K562 (cell line): ENCODE measurements around the gene RPS8. TPM values are rescaled to one million over a fixed set of nuclear protein-coding genes. Genes with fewer than 3 reads are reported as not detected.

Source experiments
- ATAC-seq: fragments of 200-7000 bp; cut with Tn5 transposase; 3 replicates; pipeline ENCODE4 v1.9.1; 2020; ENCODE audit warnings: moderate library complexity
- BruUV-seq: library from RNA; stranded (reverse); fragments of 400-500 nt; replicated peaks from 2 replicates; lab custom pipeline; 2021; lab: Mats Ljungman, UMichigan
- CTCF ChIA-PET: fragments of 300-600 bp; formaldehyde crosslinking; extraction: SDS; loops from one replicate; lab custom pipeline; 2021; ENCODE audit warnings: low intra/inter-chr PET ratio; lab: Yijun Ruan, JAX
- POLR2A ChIA-PET: fragments of 300-600, 350-650 bp; sonication (Branson Sonifier 250); formaldehyde crosslinking; extraction: SDS; loops from one replicate; lab custom pipeline; 2021; ENCODE audit warnings: antibody characterized with exemption, inconsistent platforms; lab: Yijun Ruan, JAX
- DNase-seq, 4 experiments: peaks; one replicate each; pipeline versions ENCODE4 v3.0.0 to v3.0.0-alpha.2; 2011 to 2018; ENCODE audit warnings: low spot score in 3 of 4, mixed read lengths in 3 of 4; ENCODE audit errors: extremely low read depth in 1 of 4
- FAIRE-seq: peaks from 2 replicates; lab custom pipeline; 2011; peaks lifted over from hg19 to GRCh38; lab: Jason Lieb, UNC
- H2AFZ ChIP-seq: 2 replicates; pipeline ENCODE4 v1.6.0; 2011; ENCODE audit warnings: low read depth, low read length, control low read depth, inconsistent platforms
- H3K27ac ChIP-seq: fragments of 200-600 bp; 3 replicates; pipeline ENCODE4 v1.8.0; 2011; ENCODE audit warnings: low read depth, mild to moderate bottlenecking, control low read depth, inconsistent platforms, low read length, moderate library complexity, mixed read lengths; ENCODE audit errors: extremely low read depth
- H3K27me3 ChIP-seq, 2 experiments: fragments of 300-600 bp in 1 of 2; 2 replicates in 1 of 2; 3 replicates in 1 of 2; pipeline versions ENCODE4 v1.6.0 to v1.8.0; 2011; ENCODE audit warnings: inconsistent platforms in 2 of 2, low read length in 2 of 2, mild to moderate bottlenecking in 1 of 2, mixed read lengths in 1 of 2, moderate library complexity in 1 of 2; ENCODE audit not compliant: control insufficient read depth in 2 of 2, insufficient read depth in 2 of 2
- H3K36me3 ChIP-seq: fragments of 300-600 bp; 3 replicates; pipeline ENCODE4 v1.8.0; 2011; ENCODE audit warnings: mild to moderate bottlenecking, low read length, inconsistent platforms; ENCODE audit not compliant: control insufficient read depth, insufficient read depth
- H3K4me1 ChIP-seq, 2 experiments: fragments of 200-600 bp in 1 of 2; replicated peaks in 1 of 2; 2 replicates in 1 of 2; 3 replicates in 1 of 2; pipeline versions ENCODE4 v1.5.1 to v1.8.0; 2011; ENCODE audit warnings: inconsistent platforms in 2 of 2, low read length in 2 of 2, mild to moderate bottlenecking in 1 of 2, mixed read lengths in 1 of 2, moderate library complexity in 1 of 2; ENCODE audit not compliant: control insufficient read depth in 2 of 2, insufficient read depth in 2 of 2
- H3K4me2 ChIP-seq: 2 replicates; pipeline ENCODE4 v1.6.1; 2011; ENCODE audit warnings: low read length, control low read depth, inconsistent platforms, mixed read lengths; ENCODE audit not compliant: insufficient read depth
- H3K4me3 ChIP-seq: fragments of 200-600 bp; sonication (generic), shearing (Covaris generic); 2 replicates; pipeline ENCODE4 v1.5.1; 2016; ENCODE audit warnings: control low read depth, inconsistent platforms
- H3K79me2 ChIP-seq: fragments of 200-600 bp; 3 replicates; pipeline ENCODE4 v1.8.0; 2011; ENCODE audit warnings: low read length, inconsistent platforms; ENCODE audit not compliant: control insufficient read depth, insufficient read depth
- H3K9ac ChIP-seq, 2 experiments: 2 replicates each; pipeline versions ENCODE4 v1.6.0 to v1.6.1; 2011; ENCODE audit warnings: low read depth in 2 of 2, low read length in 2 of 2, control low read depth in 1 of 2, inconsistent platforms in 1 of 2, mild to moderate bottlenecking in 1 of 2, mixed read lengths in 1 of 2; ENCODE audit not compliant: insufficient read depth in 1 of 2
- H3K9me1 ChIP-seq: one replicate; pipeline ENCODE4 v1.6.0; 2011; ENCODE audit warnings: inconsistent platforms, mild to moderate bottlenecking, low read length, moderate library complexity; ENCODE audit not compliant: control insufficient read depth, insufficient read depth
- H3K9me3 ChIP-seq: replicated peaks from 2 replicates; pipeline ENCODE4 v1.5.1; 2011; ENCODE audit warnings: low read depth, low read length, inconsistent platforms; ENCODE audit not compliant: control insufficient read depth, insufficient read depth
- H4K20me1 ChIP-seq: replicated peaks from 2 replicates; pipeline ENCODE4 v1.6.1; 2011; ENCODE audit warnings: low read length, inconsistent platforms, mixed read lengths; ENCODE audit not compliant: control insufficient read depth, insufficient read depth
- CTBP1 ChIP-seq: fragments of 450-650 bp; IDR thresholded peaks from 2 replicates; pipeline ENCODE4 v1.6.1; 2016; ENCODE audit warnings: borderline replicate concordance
- EGR1 ChIP-seq: fragments of 450-650 bp; conservative IDR thresholded peaks from 2 replicates; pipeline ENCODE4 v1.6.1; 2017; ENCODE audit warnings: mild to moderate bottlenecking
- MEIS2 ChIP-seq: fragments of 450-650 bp; IDR thresholded peaks from 2 replicates; pipeline ENCODE4 v1.6.1; 2014; ENCODE audit warnings: mild to moderate bottlenecking; ENCODE audit not compliant: partially characterized antibody
- SMARCA4 ChIP-seq: fragments of 450-650 bp; IDR thresholded peaks from 2 replicates; pipeline ENCODE4 v1.6.1; 2016
- SNRNP70 ChIP-seq: fragments of 200-400 bp; formaldehyde crosslinking; optimal IDR thresholded peaks from 2 replicates; pipeline ENCODE3; 2017; ENCODE audit warnings: low read depth, low read length
- ZNF324 ChIP-seq: fragments of 250-450 bp; sonication (Bioruptor Pico); IDR thresholded peaks from 2 replicates; pipeline ENCODE4 v1.4.0; 2020; ENCODE audit warnings: mild to moderate bottlenecking
- WGBS: fragments of 100-300 bp; shearing (Covaris generic); methylation state at CpG from one replicate; pipeline ENCODE4 v1.1.6; 2016; ENCODE audit warnings: low coverage, mixed read lengths; ENCODE audit not compliant: insufficient coverage; ENCODE audit errors: missing lambda C conversion rate; 5-methylcytosine and 5-hydroxymethylcytosine counted together
- in situ Hi-C: fragments of 300-500 bp; cut with MboI; formaldehyde crosslinking; loops from 4 replicates; pipeline ENCODE4 v1.15.0; 2018; ENCODE audit warnings: inconsistent platforms, mixed read lengths
- intact Hi-C: fragments of 100-400 bp; cut with micrococcal nuclease; formaldehyde crosslinking; loops from 2 replicates; pipeline ENCODE4 v1.14.2; 2022
- polyA plus RNA-seq, 8 experiments: library from polyadenylated mRNA; depleted of rRNA in 4 of 8; stranded (reverse) in 5 of 8; unstranded in 3 of 8; fragments of >200 nt; fragmentation: Nextera tagmentation in 2 of 8; fragmentation: Illumina TruSeq in 1 of 8; extraction: Ambion mirVana in 2 of 8; extraction: Trizol in 1 of 8; gene quantifications; 2 replicates each; pipeline versions ENCODE4 v1.2.1 to v1.2.3, GENCODE V29; 2011 to 2014; ENCODE audit warnings: inconsistent platforms in 1 of 8, missing spikeins in 1 of 8
- total RNA-seq, 7 experiments: library from RNA; depleted of rRNA in 6 of 7; stranded (reverse); fragments of >200 nt in 6 of 7; fragmentation: Illumina TruSeq in 2 of 7; extraction: Trizol in 2 of 7; gene quantifications; 2 replicates each; pipeline versions ENCODE4 v1.2.1 to v1.2.3, GENCODE V29; 2011 to 2021; ENCODE audit warnings: low replicate concordance in 1 of 7

Gene RPS8
- total and polyA plus RNA-seq, 9 of the 15 experiments (the other 6 are each of a cell fraction or from before 2014, with no cell fraction given), result 2,431 to 4,168 (median 3,109) TPM

DNA sequence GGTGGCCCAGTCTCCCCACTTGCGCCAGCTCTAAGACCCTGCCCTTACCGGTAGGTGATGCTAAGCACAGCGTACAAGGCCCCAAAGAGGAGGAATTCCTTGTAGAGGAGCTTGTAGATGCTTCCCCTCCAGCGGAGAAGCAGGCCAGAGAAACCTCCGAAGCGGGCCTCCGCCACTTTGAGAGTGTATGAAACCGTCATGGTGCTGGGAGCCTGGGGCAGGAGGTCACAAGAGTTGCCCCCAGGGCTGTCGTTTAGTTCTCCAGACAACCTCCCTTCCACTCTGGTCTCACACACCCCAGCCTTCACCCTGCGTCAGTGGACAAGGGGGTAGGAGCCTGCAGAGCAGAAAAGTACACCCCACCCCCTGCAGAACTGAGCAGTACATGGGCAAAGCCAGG, 12.2 kb downstream of the RPS8 start (continued):
- TF ChIP-seq SMARCA4 (no peak), SNRNP70 (no peak), ZNF324 (no peak), CTBP1 (no peak)
- TF ChIP-seq, all 486 proteins: peak for 0

DNA sequence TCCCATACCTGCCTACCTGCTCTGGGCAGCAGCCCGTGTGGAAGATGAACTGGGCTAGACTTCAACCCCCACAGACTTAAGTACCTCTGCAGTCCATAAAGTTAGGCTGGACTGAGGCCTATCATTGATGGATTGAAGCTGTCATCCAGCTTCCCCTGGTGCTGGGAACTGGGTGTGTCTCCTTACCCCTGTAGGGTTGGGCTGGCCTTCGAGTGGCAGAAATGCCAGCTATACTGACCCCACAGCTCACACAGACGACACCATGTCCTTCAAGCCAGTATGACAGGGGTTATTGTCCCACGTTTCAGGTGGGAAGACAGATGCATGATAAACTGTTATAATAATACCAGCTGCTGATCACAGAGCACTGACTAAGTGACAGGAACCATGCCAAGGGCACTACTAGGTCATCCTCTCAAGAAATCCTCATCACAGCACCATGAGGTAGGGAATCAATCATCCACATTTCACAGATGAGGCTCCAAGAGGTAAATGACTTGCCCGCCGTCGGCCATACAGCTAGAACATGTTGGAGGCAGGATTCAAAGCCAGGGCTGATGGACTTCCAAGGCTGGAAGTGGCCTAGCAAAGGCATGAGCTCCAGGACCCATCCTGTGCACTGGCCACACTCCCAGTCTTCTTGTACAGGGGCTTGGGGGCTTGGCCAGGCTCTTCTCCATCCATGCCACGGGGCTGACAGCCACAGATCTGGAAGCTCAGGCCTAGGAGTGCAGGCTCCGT, 12.9 kb downstream of the RPS8 start, which contains the start of gene BEST4:
TSS of gene BEST4 (minus strand) at position 51 of the 741 bp plus-strand sequence. CDS start 465 bp downstream, outside the sequence.
- in situ Hi-C loops (no loop called here), intact Hi-C loops (no loop called here)
- TF ChIP-seq MEIS2 (peak; percentile 25), EGR1 (no peak)
- TF ChIP-seq, all 486 proteins: peak for 1
- no peak for DNase-seq
- no TSS peak for BruUV-seq
- H4K20me1 ChIP-seq, result no peaks in the 10 kb centered on the region
- no peak for ATAC-seq
- POLR2A ChIA-PET, result interaction anchor here (0.6 to 12.0 kb wide), 14 partner anchors 9 to 797 kb away, joined by 3 to 253 read pairs (median 4); partner anchors contain the start of genes BTBD19, MUTYH, RNU5D-1 and RPS8
- H3K79me2 ChIP-seq, result no peaks in the 10 kb centered on the region
- H3K4me1 ChIP-seq, result peaks cover 16 to 30% of the 10 kb centered on the region in 2 experiments; a peak in 4 of 5 replicates
- CTCF ChIA-PET, result no interaction called here
- H3K4me2 ChIP-seq, result no peak within 1 kb of the TSS
- no peak within 1 kb of the TSS for H3K4me3 ChIP-seq
- H3K9ac ChIP-seq, result peak within 1 kb of the TSS in 1 of 2 experiments; percentile 60; a peak in 2 of 4 replicates
- no peaks in the 10 kb centered on the region for H3K27me3 ChIP-seq
- no peak within 1 kb of the TSS for H2AFZ ChIP-seq
- FAIRE-seq, result no peak
- no peaks in the 10 kb centered on the region for H3K9me3 ChIP-seq
- H3K27ac ChIP-seq, result no peak within 1 kb of the TSS
- WGBS, result 47% methylated on average over 9 of the region's 9 CpGs
- no peaks in the 10 kb centered on the region for H3K36me3 ChIP-seq
- H3K9me1 ChIP-seq, result no peaks in the 10 kb centered on the region
